ENCODE data around the gene TSC22D4. TPM values are rescaled to one million over a fixed set of nuclear protein-coding genes. Genes with fewer than 3 reads are reported as not detected.

TSC22D4 gene
- total RNA-seq, 1 donor from 2014 or later, result 46.9 TPM

DNA sequence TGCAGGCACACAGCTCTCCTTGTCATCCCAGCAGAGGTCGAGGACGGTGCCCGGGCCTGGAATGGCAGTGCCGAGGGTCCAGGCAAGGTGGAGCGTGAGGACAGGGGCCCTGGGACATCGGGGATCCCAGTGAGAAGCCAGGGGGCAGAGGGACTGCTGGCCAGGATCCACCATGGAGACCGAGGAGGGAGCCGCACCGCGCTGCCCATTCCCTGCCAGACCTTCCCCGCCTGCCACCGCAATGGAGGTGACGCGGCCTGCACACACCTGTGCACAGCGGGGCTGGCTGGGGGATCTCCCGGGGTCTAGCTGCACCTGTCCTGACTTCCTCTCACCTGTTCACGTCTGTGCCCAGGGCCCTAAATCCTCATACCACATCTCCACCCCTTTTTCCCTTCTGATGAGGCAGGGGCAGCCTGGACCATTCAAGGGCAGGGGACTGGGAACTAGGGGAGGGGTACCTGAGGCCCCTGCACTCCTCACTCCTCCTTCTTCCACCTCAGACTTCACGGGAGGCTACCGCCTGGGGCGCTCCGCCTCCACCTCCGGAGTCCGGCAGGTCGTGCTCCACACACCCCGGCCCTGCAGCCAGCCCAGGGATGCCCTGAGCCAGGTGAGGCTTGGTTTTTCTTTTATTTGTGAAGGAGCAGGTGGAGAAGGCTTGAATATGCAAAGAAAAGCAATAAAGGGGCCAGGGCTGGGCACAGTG, 11.6 kb upstream of the TSC22D4 start:
- TF ChIP-seq, protein P1, sequence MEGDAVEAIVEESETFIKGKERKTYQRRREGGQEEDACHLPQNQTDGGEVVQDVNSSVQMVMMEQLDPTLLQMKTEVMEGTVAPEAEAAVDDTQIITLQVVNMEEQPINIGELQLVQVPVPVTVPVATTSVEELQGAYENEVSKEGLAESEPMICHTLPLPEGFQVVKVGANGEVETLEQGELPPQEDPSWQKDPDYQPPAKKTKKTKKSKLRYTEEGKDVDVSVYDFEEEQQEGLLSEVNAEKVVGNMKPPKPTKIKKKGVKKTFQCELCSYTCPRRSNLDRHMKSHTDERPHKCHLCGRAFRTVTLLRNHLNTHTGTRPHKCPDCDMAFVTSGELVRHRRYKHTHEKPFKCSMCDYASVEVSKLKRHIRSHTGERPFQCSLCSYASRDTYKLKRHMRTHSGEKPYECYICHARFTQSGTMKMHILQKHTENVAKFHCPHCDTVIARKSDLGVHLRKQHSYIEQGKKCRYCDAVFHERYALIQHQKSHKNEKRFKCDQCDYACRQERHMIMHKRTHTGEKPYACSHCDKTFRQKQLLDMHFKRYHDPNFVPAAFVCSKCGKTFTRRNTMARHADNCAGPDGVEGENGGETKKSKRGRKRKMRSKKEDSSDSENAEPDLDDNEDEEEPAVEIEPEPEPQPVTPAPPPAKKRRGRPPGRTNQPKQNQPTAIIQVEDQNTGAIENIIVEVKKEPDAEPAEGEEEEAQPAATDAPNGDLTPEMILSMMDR (IDR thresholded peaks at IDR 0.05), result no peak
- DNase-seq (ENCODE audit: extremely low spot score, unreplicated experiment), result no peak
- Mint-ChIP-seq H3K4me1 (ENCODE audit: unreplicated experiment) (peaks cover 10% of the 10 kb centered on the region), H3K27me3 (ENCODE audit: unreplicated experiment) (no peaks in the 10 kb centered on the region), H3K36me3 (ENCODE audit: unreplicated experiment) (peaks cover 3% of the 10 kb centered on the region), H3K9me3 (ENCODE audit: unreplicated experiment) (no peaks in the 10 kb centered on the region), H3K27ac (ENCODE audit: unreplicated experiment) (no peak overlapping the region), H3K4me3 (ENCODE audit: unreplicated experiment) (no peak overlapping the region)

DNA sequence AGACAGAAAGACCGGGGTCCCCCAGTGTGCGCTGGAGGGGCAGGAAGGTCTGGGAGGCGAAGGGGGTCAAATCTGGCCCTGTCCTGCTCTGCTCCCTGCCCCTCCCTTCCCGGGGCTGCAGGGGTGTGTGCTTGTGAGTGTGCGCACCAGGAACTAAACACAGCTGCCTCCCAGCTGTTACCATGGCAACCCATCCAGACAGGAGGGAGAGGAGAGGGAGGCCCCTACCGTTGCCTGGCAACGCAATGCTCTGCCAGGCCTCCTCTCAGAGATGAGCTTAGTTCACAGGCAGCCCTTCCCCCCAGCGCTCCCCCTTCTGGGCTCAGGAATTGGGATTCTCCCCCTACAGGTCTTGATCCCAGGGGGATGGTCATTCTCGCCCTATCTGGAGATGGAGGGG, 10.8 kb upstream of the TSC22D4 start:
- no peaks in the 10 kb centered on the region for H3K27me3 Mint-ChIP-seq (ENCODE audit: unreplicated experiment)
- H3K4me1 Mint-ChIP-seq (ENCODE audit: unreplicated experiment), result peaks cover 10% of the 10 kb centered on the region
- H3K9me3 Mint-ChIP-seq (ENCODE audit: unreplicated experiment), result no peaks in the 10 kb centered on the region
- peak; percentile 90 for DNase-seq (ENCODE audit: extremely low spot score, unreplicated experiment)
- peak overlapping the region; percentile 64 for H3K27ac Mint-ChIP-seq (ENCODE audit: unreplicated experiment)
- peaks cover 3% of the 10 kb centered on the region for H3K36me3 Mint-ChIP-seq (ENCODE audit: unreplicated experiment)
- TF ChIP-seq, protein P1 (IDR thresholded peaks at IDR 0.05), result no peak
- no peak overlapping the region for H3K4me3 Mint-ChIP-seq (ENCODE audit: unreplicated experiment)

DNA sequence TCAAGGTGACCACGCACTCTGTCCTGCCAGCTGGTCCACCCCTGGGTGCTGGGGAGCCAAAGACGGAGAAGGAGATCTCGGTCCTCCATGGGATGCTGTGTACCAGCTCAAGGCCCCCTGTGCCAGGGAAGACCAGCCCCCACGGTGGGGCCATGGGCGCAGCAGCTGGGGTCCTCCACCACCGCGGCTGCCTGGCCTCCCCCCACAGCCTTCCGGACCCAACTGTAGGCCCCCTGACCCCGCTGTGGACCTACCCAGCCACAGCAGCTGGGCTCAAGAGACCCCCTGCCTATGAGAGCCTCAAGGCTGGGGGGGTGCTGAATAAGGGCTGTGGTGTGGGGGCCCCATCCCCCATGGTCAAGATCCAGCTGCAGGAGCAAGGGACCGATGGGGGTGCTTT, 10.1 kb upstream of the TSC22D4 start:
- TF ChIP-seq, protein P1 (IDR thresholded peaks at IDR 0.05), result no peak
- H3K27me3 Mint-ChIP-seq (ENCODE audit: unreplicated experiment), result no peaks in the 10 kb centered on the region
- DNase-seq (ENCODE audit: extremely low spot score, unreplicated experiment), result no peak
- H3K27ac Mint-ChIP-seq (ENCODE audit: unreplicated experiment), result no peak overlapping the region
- H3K4me1 Mint-ChIP-seq (ENCODE audit: unreplicated experiment), result peaks cover 12% of the 10 kb centered on the region
- no peak overlapping the region for H3K4me3 Mint-ChIP-seq (ENCODE audit: unreplicated experiment)
- no peaks in the 10 kb centered on the region for H3K9me3 Mint-ChIP-seq (ENCODE audit: unreplicated experiment)
- H3K36me3 Mint-ChIP-seq (ENCODE audit: unreplicated experiment), result peaks cover 3% of the 10 kb centered on the region

DNA sequence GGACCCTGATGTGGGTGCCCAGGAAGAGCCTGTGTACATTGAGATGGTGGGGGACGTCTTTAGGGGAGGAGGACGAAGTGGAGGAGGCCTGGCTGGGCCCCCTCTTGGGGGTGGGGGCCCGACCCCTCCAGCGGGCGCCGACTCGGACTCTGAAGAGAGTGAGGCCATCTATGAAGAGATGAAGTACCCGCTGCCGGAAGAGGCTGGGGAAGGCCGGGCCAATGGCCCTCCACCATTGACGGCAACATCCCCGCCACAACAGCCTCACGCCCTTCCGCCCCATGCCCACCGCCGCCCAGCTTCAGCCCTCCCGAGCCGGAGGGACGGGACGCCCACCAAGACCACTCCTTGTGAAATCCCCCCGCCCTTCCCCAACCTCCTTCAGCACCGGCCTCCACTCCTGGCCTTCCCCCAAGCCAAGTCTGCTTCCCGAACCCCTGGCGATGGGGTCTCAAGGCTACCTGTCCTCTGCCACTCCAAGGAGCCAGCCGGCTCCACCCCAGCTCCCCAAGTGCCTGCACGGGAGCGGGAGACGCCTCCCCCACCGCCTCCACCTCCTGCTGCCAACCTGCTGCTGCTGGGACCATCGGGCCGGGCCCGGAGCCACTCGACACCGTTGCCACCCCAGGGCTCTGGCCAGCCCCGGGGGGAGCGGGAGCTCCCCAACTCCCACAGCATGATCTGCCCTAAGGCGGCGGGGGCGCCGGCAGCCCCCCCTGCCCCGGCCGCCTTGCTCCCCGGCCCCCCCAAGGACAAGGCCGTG, 9.5 kb upstream of the TSC22D4 start:
- peaks cover 11% of the 10 kb centered on the region for H3K4me1 Mint-ChIP-seq (ENCODE audit: unreplicated experiment)
- H3K36me3 Mint-ChIP-seq (ENCODE audit: unreplicated experiment), result peaks cover 3% of the 10 kb centered on the region
- TF ChIP-seq, protein P1 (IDR thresholded peaks at IDR 0.05), result no peak
- no peak overlapping the region for H3K4me3 Mint-ChIP-seq (ENCODE audit: unreplicated experiment)
- no peak for DNase-seq (ENCODE audit: extremely low spot score, unreplicated experiment)
- H3K9me3 Mint-ChIP-seq (ENCODE audit: unreplicated experiment), result no peaks in the 10 kb centered on the region
- H3K27ac Mint-ChIP-seq (ENCODE audit: unreplicated experiment), result no peak overlapping the region
- H3K27me3 Mint-ChIP-seq (ENCODE audit: unreplicated experiment), result no peaks in the 10 kb centered on the region

DNA sequence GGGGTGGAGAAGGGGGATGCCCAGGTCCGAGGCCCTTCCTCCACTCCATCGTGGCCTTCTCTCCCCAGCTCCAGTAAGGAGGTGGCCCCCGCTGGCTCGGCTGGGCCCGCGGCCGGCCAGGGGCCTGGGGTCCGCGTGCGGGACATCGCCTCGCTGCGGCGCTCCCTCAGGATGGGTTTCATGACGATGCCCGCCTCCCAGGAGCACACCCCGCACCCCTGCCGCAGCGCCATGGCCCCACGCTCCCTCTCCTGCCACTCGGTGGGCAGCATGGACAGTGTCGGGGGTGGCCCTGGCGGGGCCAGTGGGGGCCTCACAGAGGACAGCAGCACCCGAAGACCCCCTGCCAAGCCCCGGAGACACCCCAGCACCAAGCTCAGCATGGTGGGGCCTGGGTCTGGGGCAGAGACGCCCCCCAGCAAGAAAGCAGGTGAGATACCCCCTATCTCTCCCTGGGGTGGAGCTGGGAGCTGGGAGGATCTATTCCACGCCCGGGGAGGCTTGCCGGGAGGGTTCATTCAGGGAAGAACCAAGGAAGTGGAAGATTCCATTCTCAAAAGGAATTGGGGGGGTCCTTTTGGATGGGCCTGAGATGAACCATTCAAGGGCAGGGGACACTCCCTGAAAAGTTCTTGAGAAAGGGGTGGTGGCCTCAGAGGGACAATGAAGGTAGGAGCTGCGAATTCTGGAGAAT, 7.9 kb upstream of the TSC22D4 start:
- H3K27ac Mint-ChIP-seq (ENCODE audit: unreplicated experiment), result no peak overlapping the region

More for the DNA sequence above, 7.9 kb upstream of the TSC22D4 start:
- Mint-ChIP-seq H3K9me3 (ENCODE audit: unreplicated experiment) (no peaks in the 10 kb centered on the region), H3K27me3 (ENCODE audit: unreplicated experiment) (no peaks in the 10 kb centered on the region), H3K4me1 (ENCODE audit: unreplicated experiment) (peaks cover 11% of the 10 kb centered on the region), H3K4me3 (ENCODE audit: unreplicated experiment) (no peak overlapping the region), H3K36me3 (ENCODE audit: unreplicated experiment) (no peaks in the 10 kb centered on the region)
- DNase-seq (ENCODE audit: extremely low spot score, unreplicated experiment), result peak; percentile 85
- TF ChIP-seq, protein P1 (IDR thresholded peaks at IDR 0.05), result no peak
